ENCODE results near the gene LAMTOR4.

- no peak for TF ChIP-seq CTCF (IDR thresholded peaks at IDR 0.05; ENCODE audit: insufficient read depth, low read length)
- TF ChIP-seq SPI1 (IDR thresholded peaks at IDR 0.05; ENCODE audit: borderline replicate concordance, low read depth) = no peak
- TF ChIP-seq POLR2AphosphoS5 (IDR thresholded peaks at IDR 0.05; ENCODE audit: low read depth) = no peak
- TF ChIP-seq REST (IDR thresholded peaks at IDR 0.05; ENCODE audit: insufficient replicate concordance, low read depth) = no peak
Measured at GRCh38 chr7:100160067-100160466, 11.3 kb downstream of the LAMTOR4 start.

All from HL-60 (cell line).